Activated CD8-positive, alpha-beta memory T cell treated with anti-CD3 and anti-CD28 coated beads, Interleukin-2, amount 10 ng/mL, durations not matched to agents 7 days and 5 days (primary cell): ENCODE results near the gene P2RX6. TPM values are rescaled to one million over a fixed set of nuclear protein-coding genes. Genes with fewer than 3 reads are reported as not detected.

Experiments used
- ATAC-seq: fragments of 150-1000 bp; cut with Tn5 transposase; one replicate; pipeline ENCODE4 v1.10.0; 2021; ENCODE audit warnings: moderate library complexity
- CTCF ChIA-PET: fragments of 350-600 bp; sonication (Branson Sonifier 250); formaldehyde crosslinking; loops from one replicate; lab custom pipeline; 2021; ENCODE audit warnings: antibody characterized with exemption; lab: Charles Lee
- DNase-seq: peaks from one replicate; pipeline ENCODE4 v3.0.0-alpha.2; 2020
- H3K27ac Mint-ChIP-seq: one replicate; pipeline ENCODE4 v1.8.0; 2021; ENCODE audit warnings: mild to moderate bottlenecking, mixed read lengths
- H3K27me3 Mint-ChIP-seq: one replicate; pipeline ENCODE4 v1.8.0; 2021; ENCODE audit warnings: mixed read lengths
- H3K36me3 Mint-ChIP-seq: one replicate; pipeline ENCODE4 v1.8.0; 2021; ENCODE audit warnings: mild to moderate bottlenecking, mixed read lengths
- H3K4me1 Mint-ChIP-seq: one replicate; pipeline ENCODE4 v1.8.0; 2021; ENCODE audit warnings: mixed read lengths
- H3K4me3 Mint-ChIP-seq: one replicate; pipeline ENCODE4 v1.8.0; 2021; ENCODE audit warnings: mild to moderate bottlenecking, moderate library complexity, mixed read lengths
- H3K9me3 Mint-ChIP-seq: one replicate; pipeline ENCODE4 v1.8.0; 2022; ENCODE audit warnings: low read depth, mixed read lengths
- total RNA-seq, 2 experiments: library from RNA; stranded (reverse); gene quantifications; one replicate each; pipeline ENCODE4 v1.2.3, GENCODE V29; 2021

The P2RX6 gene
- total RNA-seq, 2 experiments from 2014 or later = 0.32 to 0.42 TPM

DNA sequence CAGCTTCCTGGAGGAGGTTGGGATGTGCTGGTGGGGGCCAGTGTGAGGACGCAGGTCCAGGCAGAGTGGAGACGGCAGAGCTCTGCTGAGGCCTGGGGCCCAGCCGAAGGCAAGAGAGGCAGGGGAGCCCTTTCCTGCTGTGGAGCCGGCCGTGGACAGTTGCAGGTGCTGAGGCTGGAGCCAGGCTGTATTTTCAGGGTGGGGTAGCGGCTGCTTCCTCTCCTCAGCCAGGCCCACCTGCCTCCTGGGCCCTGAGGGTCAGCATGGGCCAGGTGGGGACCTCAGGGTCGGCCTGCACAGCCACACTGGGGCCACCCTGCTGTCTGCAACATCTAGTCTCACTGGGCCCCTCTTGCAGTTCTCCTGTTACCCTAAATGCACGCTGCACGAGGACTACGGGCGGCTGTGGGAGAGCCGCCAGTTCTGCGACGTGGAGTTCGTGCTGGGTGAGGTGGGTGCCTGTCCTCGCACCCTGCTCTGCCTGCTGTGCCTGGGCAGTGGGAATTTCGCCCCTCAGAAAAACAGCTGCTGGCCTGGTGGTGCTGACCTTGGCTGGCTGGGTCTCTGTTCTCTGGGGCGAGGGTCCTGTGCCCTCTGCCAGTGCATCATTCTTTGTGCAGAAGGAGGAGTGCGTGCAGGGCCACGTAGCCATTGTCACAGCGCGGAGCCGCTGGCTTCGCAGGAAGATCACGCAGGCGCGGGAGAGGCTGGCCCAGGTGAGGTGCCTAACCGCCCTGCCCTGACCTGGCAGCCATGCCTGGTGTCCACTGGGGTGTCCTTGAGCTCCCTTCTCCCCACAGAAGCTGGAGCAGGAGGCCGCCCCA lies 21.4 kb upstream of the P2RX6 start:
- no peaks in the 10 kb centered on the region for H3K9me3 Mint-ChIP-seq
- ATAC-seq (no peak), DNase-seq (no peak)
- H3K27ac Mint-ChIP-seq = no peak overlapping the region
- H3K4me3 Mint-ChIP-seq = no peak overlapping the region
- no peaks in the 10 kb centered on the region for H3K27me3 Mint-ChIP-seq
- CTCF ChIA-PET = no interaction called here
- H3K4me1 Mint-ChIP-seq = peaks cover 11% of the 10 kb centered on the region
- H3K36me3 Mint-ChIP-seq = no peaks in the 10 kb centered on the region

DNA sequence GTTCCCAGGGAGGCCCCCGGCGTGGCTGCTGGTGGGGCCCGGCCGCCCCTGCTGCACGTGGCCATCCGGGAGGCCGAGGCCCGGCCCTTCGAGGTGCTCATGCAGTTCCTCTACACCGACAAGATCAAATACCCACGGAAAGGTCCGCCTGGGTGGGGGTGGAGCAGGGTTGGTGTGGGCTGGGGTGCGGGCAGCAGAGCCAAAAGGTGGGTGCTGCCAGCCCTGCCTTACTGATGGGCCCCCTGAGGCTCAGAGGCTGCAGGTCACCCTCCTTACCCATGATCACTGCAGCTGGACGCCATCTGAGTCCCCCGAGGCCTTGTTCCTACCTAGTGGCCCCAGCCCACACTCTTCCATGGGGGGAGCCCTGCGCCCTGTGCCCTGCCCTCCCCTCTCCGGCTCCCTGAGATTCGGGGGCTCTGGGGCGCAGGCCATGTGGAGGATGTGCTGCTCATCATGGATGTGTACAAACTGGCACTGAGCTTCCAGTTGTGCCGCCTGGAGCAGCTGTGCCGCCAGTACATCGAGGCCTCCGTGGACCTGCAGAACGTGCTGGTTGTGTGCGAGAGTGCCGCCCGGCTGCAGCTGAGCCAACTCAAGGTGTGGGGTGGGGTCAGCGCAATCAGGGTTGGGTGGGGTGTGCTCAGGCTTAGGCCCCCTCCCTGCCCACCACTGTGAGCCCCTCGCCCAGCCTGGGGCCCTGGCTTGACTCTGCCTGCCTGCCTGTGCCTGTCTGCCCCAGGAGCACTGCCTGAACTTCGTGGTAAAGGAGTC lies 20.6 kb upstream of the P2RX6 start:
- H3K4me3 Mint-ChIP-seq = no peak overlapping the region
- peaks cover 10% of the 10 kb centered on the region for H3K4me1 Mint-ChIP-seq
- DNase-seq (no peak), ATAC-seq (no peak)
- H3K27ac Mint-ChIP-seq = no peak overlapping the region
- CTCF ChIA-PET = no interaction called here
- no peaks in the 10 kb centered on the region for H3K27me3 Mint-ChIP-seq
- H3K36me3 Mint-ChIP-seq = no peaks in the 10 kb centered on the region
- H3K9me3 Mint-ChIP-seq = no peaks in the 10 kb centered on the region

- no peak for DNase-seq
- Mint-ChIP-seq H3K27ac (no peak overlapping the region), H3K9me3 (no peaks in the 10 kb centered on the region), H3K27me3 (no peaks in the 10 kb centered on the region), H3K4me1 (peaks cover 6% of the 10 kb centered on the region), H3K4me3 (no peak overlapping the region), H3K36me3 (no peaks in the 10 kb centered on the region)
- ATAC-seq = no peak
- CTCF ChIA-PET = no interaction called here
Observed at GRCh38 chr22:20994902-20995241, 20.1 kb upstream of the P2RX6 start.

DNA sequence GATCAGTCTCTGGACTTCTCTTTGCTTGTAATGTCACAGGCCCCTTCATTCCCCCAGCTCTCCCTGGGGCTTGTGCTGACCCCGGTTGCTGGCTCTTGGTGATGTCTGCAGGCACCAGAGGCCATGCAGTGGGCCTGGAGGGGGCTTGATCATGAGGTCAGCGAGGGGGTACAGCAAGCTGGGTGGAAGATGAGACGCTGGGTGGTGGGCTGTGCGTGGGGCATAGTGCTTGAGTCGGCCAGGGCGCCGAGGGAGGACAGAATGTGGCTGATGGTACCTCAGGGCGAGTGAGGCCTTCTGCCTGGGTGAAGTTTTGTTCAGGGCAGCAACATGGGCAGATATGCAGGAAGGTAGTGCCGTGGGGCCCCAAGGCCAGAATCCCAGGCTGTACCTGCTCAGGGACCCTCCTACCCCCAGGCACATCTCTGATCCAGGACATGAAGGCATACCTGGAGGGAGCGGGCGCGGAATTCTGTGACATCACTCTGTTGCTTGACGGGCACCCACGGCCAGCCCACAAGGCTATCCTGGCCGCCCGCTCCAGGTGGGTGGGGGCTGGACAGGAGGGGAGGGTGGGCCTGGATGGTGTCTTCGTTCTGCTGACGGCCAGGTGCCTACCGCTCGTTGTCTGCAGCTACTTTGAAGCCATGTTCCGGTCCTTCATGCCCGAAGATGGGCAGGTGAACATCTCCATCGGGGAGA lies 19.5 kb upstream of the P2RX6 start:
- ATAC-seq (no peak), DNase-seq (no peak)
- CTCF ChIA-PET = no interaction called here
- no peaks in the 10 kb centered on the region for H3K9me3 Mint-ChIP-seq
- no peaks in the 10 kb centered on the region for H3K36me3 Mint-ChIP-seq
- no peak overlapping the region for H3K4me3 Mint-ChIP-seq
- H3K27ac Mint-ChIP-seq = no peak overlapping the region
- H3K4me1 Mint-ChIP-seq = peaks cover 5% of the 10 kb centered on the region
- H3K27me3 Mint-ChIP-seq = no peaks in the 10 kb centered on the region

- Mint-ChIP-seq H3K9me3 (no peaks in the 10 kb centered on the region), H3K27ac (no peak overlapping the region), H3K27me3 (no peaks in the 10 kb centered on the region), H3K4me3 (no peak overlapping the region), H3K36me3 (no peaks in the 10 kb centered on the region), H3K4me1 (peaks cover 8% of the 10 kb centered on the region)
- no peak for DNase-seq
- CTCF ChIA-PET = no interaction called here
- no peak for ATAC-seq
Observed at GRCh38 chr22:20996031-20996410, 18.9 kb upstream of the P2RX6 start.

DNA sequence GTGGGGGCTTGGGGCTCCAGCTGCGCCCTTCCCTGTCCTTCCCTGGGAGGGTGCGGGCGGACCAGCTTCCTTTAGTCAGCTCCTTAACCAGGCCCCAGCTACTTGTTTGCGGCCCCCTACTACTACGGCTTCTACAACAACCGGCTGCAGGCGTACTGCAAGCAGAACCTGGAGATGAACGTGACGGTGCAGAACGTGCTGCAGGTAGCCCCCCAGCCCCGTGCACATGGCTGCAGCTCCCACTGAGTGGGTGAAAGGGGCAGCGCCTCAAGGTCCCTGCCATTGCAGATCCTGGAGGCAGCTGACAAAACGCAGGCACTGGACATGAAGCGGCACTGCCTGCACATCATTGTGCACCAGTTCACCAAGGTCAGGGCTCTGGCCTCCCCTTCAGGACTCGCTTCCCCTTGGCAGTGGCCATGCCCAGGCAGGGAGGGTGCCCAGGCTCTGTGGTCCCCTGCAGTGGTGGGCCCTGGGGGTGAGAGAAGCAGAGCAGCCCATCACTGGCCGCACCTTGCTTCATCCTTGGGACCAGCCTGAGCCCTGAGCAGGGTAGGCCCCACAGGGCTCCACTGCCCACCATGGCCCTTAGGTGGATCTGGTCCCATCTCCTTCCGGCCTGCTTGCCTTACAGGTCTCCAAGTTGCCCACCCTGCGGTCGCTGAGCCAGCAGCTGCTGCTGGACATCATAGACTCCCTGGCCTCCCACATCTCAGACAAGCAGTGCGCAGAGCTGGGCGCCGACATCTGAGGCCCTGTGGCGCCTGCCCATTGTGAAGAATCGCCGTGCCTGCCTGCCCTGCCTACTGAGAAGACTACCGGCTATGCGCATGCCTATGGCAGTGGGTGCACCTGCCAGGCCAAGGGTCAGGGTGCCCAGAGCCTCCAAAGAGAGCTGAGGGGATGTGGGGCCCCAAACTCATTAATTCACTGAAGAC lies 18.1 kb upstream of the P2RX6 start:
- no peaks in the 10 kb centered on the region for H3K27me3 Mint-ChIP-seq
- H3K4me3 Mint-ChIP-seq = no peak overlapping the region
- H3K9me3 Mint-ChIP-seq = no peaks in the 10 kb centered on the region
- CTCF ChIA-PET = no interaction called here
- ATAC-seq (no peak), DNase-seq (no peak)
- H3K36me3 Mint-ChIP-seq = peaks cover 2% of the 10 kb centered on the region
- H3K27ac Mint-ChIP-seq = no peak overlapping the region
- peaks cover 15% of the 10 kb centered on the region for H3K4me1 Mint-ChIP-seq

DNA sequence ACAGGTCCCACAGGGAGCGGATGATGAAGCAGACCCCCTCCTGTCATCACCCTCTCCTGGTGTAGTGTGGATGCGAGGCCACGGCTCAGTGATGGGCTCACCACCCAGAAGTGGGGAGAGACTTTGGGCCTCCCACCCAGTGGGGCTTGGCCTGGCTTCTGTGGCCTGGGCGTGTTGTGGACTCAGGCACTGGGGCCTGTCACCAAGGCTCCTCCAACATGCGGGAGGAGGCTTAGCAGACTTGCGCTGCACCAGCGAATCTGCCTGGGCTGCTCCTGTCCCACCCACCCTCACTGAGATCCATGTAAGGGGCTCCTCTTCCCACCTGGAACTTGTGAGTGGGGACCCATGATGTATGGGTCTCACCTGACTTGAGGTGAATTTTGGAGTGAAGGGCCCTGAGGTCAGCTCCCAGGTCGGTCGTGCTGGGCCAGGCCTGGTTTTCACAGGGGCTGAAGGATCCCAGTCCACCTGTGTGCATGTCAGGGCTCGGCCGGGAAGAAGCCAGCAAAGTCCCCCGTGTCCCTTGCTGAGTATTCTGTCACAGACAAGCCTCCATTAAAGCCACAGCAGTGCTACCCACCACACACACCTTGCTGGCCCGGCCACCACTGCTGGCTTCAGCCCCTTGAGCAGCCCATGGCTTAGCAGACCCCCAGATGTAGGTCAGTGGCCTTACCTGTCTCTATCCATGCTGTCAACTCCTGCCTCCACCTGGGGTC lies 17.3 kb upstream of the P2RX6 start:
- H3K27ac Mint-ChIP-seq = no peak overlapping the region
- peaks cover 15% of the 10 kb centered on the region for H3K4me1 Mint-ChIP-seq
- no peak overlapping the region for H3K4me3 Mint-ChIP-seq
- DNase-seq (no peak), ATAC-seq (no peak)
- H3K9me3 Mint-ChIP-seq = no peaks in the 10 kb centered on the region
- H3K36me3 Mint-ChIP-seq = peaks cover 2% of the 10 kb centered on the region
- no peaks in the 10 kb centered on the region for H3K27me3 Mint-ChIP-seq
- CTCF ChIA-PET = no interaction called here

- DNase-seq (no peak), ATAC-seq (no peak)
- no peaks in the 10 kb centered on the region for H3K27me3 Mint-ChIP-seq
- CTCF ChIA-PET = interaction anchor here (1.1 kb wide), 1 partner anchor 13 kb away, joined by 4 read pairs; no protein-coding TSS in a partner anchor
- H3K9me3 Mint-ChIP-seq = no peaks in the 10 kb centered on the region
- peaks cover 24% of the 10 kb centered on the region for H3K4me1 Mint-ChIP-seq
- H3K4me3 Mint-ChIP-seq = no peak overlapping the region
- peaks cover 2% of the 10 kb centered on the region for H3K36me3 Mint-ChIP-seq
- peak overlapping the region; percentile 62 for H3K27ac Mint-ChIP-seq
Observed at GRCh38 chr22:20998411-20999336, 16.3 kb upstream of the P2RX6 start.

GRCh38 chr22:20999350-21000206 lies 15.4 kb upstream of the P2RX6 start:
- Mint-ChIP-seq H3K27ac (peak overlapping the region; percentile 32), H3K36me3 (peaks cover 2% of the 10 kb centered on the region), H3K9me3 (no peaks in the 10 kb centered on the region), H3K27me3 (no peaks in the 10 kb centered on the region), H3K4me1 (peaks cover 28% of the 10 kb centered on the region), H3K4me3 (no peak overlapping the region)
- no peak for ATAC-seq
- DNase-seq = no peak
- CTCF ChIA-PET = interaction anchor here (1.1 kb wide), 2 partner anchors 14 to 196 kb away, joined by 4 read pairs; no protein-coding TSS in a partner anchor

GRCh38 chr22:21000207-21000986 lies 14.6 kb upstream of the P2RX6 start:
- peaks cover 28% of the 10 kb centered on the region for H3K4me1 Mint-ChIP-seq
- ATAC-seq = no peak
- CTCF ChIA-PET = interaction anchor here (0.7 to 1.1 kb wide), 5 partner anchors 9 to 197 kb away, joined by 3 to 5 read pairs (median 4); partner anchors contain the start of gene LZTR1

More at GRCh38 chr22:21000207-21000986, 14.6 kb upstream of the P2RX6 start:
- no peaks in the 10 kb centered on the region for H3K9me3 Mint-ChIP-seq
- H3K36me3 Mint-ChIP-seq = peaks cover 2% of the 10 kb centered on the region
- no peaks in the 10 kb centered on the region for H3K27me3 Mint-ChIP-seq
- H3K27ac Mint-ChIP-seq = peak overlapping the region; percentile 97
- peak overlapping the region; percentile 96 for H3K4me3 Mint-ChIP-seq
- DNase-seq = no peak
